Stimulated activated CD8-positive, alpha-beta memory T cell treated with anti-CD3 and anti-CD28 coated beads, Interleukin-4, amount 100 ng/mL, for 24 hours (primary cell): ENCODE data around the gene SLC18A3.

Experiments used
- DNase-seq: peaks from one replicate; pipeline ENCODE4 v3.0.0-alpha.2; 2020; ENCODE audit warnings: low read depth

Gene SLC18A3

GRCh38 chr10:49596493-49596809 is 13.7 kb upstream of the SLC18A3 start:
- DNase-seq: no peak

- DNase-seq: no peak
Measured at GRCh38 chr10:49596836-49597235, 13.3 kb upstream of the SLC18A3 start.

- DNase-seq: no peak
Measured at GRCh38 chr10:49597426-49598163, 12.5 kb upstream of the SLC18A3 start.

GRCh38 chr10:49598164-49598856 is 11.8 kb upstream of the SLC18A3 start:
- no peak for DNase-seq

- no peak for DNase-seq
Measured at GRCh38 chr10:49598986-49599385, 11.1 kb upstream of the SLC18A3 start.

GRCh38 chr10:49599546-49599945 is 10.6 kb upstream of the SLC18A3 start:
- DNase-seq: no peak

- no peak for DNase-seq
Measured at GRCh38 chr10:49600046-49600445, 10.1 kb upstream of the SLC18A3 start.

GRCh38 chr10:49600781-49601400 is 9.2 kb upstream of the SLC18A3 start:
- no peak for DNase-seq

GRCh38 chr10:49601857-49602256 is 8.3 kb upstream of the SLC18A3 start:
- no peak for DNase-seq

- no peak for DNase-seq
Measured at GRCh38 chr10:49602380-49603023, 7.6 kb upstream of the SLC18A3 start.

GRCh38 chr10:49605216-49605938 is 4.7 kb upstream of the SLC18A3 start:
- DNase-seq: no peak

GRCh38 chr10:49605939-49606509 is 4.1 kb upstream of the SLC18A3 start:
- no peak for DNase-seq

GRCh38 chr10:49606981-49607535 is 3.1 kb upstream of the SLC18A3 start:
- DNase-seq: peak; percentile 56

- no peak for DNase-seq
Measured at GRCh38 chr10:49608166-49609005, 1.7 kb upstream of the SLC18A3 start.

GRCh38 chr10:49609006-49609282 is 1.2 kb upstream of the SLC18A3 start:
- no peak for DNase-seq

GRCh38 chr10:49609283-49610113 is 612 bp upstream of the SLC18A3 start:
- DNase-seq: no peak

- DNase-seq: no peak
Measured at GRCh38 chr10:49610458-49611165, 502 bp downstream of the SLC18A3 start.

GRCh38 chr10:49611166-49611815 is 1.2 kb downstream of the SLC18A3 start:
- DNase-seq: no peak
